Hematopoietic multipotent progenitor cell treated with erythropoietin and hydrocortisone succinate and interleukin-3 and kit ligand, for 8 days (in vitro differentiated cells): ENCODE results near the gene PFKFB2.

Source experiments
- DNase-seq: peaks from one replicate; pipeline ENCODE4 v3.0.0-alpha.2; 2015

PFKFB2 gene

DNA sequence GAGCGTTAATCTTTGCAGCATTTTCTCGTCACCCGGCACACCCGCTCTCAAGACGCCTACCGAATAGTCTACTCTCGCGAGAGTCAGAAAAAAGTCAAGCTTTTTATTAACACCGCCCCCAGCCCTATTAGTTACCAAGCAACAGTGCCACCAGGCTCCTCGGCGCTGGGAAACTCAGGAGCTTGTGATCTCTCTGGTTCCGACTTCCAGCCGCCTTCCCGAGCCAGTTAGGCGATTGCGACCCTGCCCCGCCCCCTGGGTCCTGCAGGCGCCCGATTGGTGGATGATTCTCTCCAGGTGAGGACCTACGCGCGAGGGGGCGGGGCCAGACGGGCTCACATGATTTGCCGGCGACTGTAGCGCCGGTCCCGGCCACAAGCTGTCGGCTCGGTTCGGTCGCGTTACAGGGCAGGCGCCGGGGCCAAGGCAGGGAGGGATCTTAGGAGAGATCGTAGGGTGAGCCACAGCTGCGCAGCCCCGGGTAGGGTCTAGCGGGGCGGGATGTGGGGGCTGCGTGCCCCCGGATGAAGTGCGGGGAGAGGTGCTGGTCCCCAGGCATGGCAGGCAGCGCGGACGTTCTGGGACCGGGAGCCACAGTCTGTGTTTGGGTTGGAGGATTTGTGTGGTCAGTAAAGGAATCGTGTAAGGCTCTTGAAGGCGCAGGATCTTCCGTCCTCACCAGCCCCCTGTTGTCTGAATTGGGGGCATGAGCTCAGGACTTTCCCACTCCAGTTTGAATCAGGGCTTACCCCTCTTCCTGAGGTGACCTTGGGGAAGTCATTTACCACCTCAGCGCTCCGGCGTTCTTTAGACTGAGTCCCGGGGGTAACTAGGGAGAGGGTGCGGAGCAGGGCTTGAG lies at the start of gene PFKFB2:
PFKFB2 (plus strand) TSS at position 365 of the 859 bp plus-strand sequence. CDS start 1,443 bp downstream, outside the sequence.
- DNase-seq, result peak; percentile 95

- peak; percentile 76 for DNase-seq
These were observed 47.9 kb upstream of the PFKFB2 start for GRCh38 chr1:207004931-207005830.

DNA sequence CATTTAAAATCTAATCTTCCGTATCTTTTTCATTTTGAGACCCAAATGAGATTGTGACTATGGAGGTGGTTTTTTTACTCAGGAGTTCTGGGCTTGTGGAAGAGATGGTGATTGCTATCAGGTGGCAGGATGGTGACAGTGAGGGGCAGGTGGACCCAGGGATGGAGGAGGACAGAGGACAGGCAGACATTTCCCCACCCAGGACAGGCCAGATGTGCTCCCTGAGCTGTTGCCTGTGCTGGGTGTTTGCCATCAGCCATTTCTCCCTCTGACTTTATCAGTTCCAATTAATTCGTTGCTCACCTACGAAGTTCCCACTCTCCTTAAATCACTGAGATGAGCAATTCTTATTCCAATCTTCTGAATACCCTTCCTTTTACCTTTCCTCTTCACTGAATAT lies 47.0 kb upstream of the PFKFB2 start:
- DNase-seq, result no peak

GRCh38 chr1:207006914-207007313 lies 46.2 kb upstream of the PFKFB2 start:
- DNase-seq, result no peak

DNA sequence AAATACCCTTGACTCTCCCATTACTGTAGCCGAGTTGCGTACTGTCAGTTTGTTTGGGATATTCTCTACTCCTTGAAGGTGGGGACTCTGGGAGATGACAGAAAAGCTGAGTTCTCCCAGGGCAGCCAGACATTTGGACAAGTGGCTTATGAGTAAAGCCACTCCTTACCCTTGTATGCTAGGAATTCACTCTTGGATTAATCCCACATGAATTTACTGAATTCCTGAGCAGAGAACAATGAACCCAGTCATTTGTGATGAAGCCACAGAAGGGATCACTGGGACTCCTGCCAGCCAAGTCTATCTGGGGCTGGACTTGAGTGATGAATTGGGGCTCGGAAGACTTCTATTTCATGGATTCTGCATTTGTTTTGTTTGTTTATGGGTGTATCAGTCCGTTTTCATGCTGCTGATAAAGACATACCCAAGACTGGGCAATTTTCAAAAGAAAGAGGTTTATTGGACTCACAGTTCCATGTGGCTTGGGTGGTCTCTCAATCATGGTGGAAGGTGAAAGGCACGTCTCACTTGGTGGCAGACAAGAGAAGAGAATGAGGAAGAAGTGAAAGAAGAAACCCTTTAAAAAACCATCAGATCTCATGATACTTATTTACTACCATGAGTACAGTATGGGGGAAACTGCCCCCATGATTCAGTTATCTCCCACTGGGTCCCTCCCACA lies 45.6 kb upstream of the PFKFB2 start:
- no peak for DNase-seq

GRCh38 chr1:207009182-207009850 lies 43.8 kb upstream of the PFKFB2 start:
- no peak for DNase-seq

DNA sequence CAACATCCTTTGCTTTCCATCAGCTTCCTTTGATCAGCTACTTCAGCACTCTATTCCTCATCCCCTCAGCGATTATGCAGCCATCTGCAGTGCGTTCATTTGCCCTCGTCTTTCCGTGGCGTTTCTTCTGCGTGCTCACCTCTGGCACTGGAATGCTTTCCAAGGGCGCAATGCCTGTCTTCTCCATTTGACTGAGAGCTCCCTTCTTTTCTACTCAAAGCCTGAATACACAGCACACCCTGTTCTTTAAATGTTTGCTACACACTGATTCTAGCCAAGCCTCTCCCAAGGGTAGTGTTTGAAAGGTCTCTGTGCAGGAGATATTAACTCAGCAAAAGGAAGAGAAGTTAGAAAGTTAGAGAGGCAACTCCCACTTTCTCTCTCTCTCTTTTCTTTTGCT lies 43.1 kb upstream of the PFKFB2 start:
- DNase-seq, result no peak

DNA sequence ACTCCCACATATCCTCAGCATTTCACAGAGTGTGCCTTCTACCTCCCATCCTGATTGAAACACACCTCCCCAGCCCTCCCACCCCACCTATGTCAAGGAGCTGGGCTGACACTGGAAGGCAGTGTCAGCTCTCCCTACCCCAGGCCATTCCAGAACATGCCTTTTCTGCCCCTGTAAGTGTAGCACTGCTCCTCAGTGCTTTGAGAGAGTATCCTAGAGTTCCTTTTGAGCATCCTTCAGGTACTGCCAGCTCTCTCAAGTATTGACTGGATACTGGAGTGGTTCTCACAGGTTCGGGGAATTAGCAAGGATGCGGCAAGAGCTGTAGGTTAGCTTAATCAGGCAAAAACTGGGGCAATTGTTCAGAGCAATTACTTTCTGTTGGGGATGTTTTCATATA lies 42.3 kb upstream of the PFKFB2 start:
- no peak for DNase-seq

DNA sequence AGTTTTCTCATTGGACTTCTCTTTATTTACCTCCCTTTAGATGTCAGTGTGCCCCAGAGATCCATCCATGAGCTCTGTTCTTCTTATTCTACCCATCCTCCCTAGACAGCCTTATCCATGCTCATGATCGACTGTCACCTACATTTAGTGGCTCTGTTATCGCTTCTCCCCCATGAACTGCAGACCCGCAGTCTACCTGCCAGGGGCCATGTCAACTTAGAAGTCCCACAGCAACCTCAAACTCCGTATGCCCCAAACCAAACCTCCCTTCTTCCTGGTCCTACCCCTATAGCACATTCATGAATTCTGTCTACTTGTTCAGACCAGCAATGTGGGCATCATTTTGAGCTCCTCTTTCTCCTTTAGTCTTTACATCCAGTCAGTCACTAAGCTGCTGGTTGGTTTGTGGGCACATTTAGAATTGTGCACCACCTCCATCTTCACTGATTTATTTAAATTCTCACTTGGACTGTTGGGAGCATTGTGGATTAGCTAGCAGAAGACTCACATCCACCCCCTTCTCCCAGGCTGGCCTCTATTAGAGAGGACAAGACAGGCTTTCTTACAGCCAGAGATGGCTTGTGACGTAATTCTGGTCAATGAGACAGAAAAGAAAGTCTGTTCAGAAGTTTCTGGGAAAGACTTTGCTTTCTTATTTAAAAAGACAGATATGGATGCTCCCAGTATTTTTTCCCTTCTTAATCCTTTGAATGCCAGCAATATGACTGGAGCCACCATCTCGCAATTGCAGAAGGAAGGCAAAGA lies 39.6 kb upstream of the PFKFB2 start:
- no peak for DNase-seq

- DNase-seq, result no peak
These were observed 38.3 kb upstream of the PFKFB2 start for GRCh38 chr1:207014728-207015127.

- DNase-seq, result no peak
These were observed 37.3 kb upstream of the PFKFB2 start for GRCh38 chr1:207015791-207016190.

- peak; percentile 70 for DNase-seq
These were observed 35.2 kb upstream of the PFKFB2 start for GRCh38 chr1:207017615-207018559.

DNA sequence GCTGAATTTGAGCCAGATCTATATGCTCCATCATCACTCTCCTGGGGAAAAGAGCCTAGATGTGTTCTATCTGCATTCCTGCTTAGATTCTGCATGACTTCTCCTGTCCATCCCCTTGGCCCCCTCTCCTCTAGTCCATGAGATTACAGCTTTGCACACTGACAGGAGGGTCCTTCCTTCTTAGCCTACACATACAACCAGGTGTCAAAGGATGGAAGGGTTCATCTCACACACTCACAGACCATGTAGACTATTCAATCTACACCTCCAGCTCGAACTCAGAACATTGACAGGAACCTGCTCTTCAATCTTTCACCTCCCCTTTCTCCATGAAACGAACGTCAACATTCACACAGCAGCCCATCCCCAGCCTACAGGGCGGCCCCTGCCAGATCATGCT lies 34.4 kb upstream of the PFKFB2 start:
- DNase-seq, result no peak

- DNase-seq, result no peak
These were observed 33.9 kb upstream of the PFKFB2 start for GRCh38 chr1:207019161-207019560.

GRCh38 chr1:207019661-207020060 lies 33.4 kb upstream of the PFKFB2 start:
- DNase-seq, result no peak

- peak; percentile 36 for DNase-seq
These were observed 32.9 kb upstream of the PFKFB2 start for GRCh38 chr1:207020065-207020708.

GRCh38 chr1:207020709-207021107 lies 32.4 kb upstream of the PFKFB2 start:
- DNase-seq, result no peak

DNA sequence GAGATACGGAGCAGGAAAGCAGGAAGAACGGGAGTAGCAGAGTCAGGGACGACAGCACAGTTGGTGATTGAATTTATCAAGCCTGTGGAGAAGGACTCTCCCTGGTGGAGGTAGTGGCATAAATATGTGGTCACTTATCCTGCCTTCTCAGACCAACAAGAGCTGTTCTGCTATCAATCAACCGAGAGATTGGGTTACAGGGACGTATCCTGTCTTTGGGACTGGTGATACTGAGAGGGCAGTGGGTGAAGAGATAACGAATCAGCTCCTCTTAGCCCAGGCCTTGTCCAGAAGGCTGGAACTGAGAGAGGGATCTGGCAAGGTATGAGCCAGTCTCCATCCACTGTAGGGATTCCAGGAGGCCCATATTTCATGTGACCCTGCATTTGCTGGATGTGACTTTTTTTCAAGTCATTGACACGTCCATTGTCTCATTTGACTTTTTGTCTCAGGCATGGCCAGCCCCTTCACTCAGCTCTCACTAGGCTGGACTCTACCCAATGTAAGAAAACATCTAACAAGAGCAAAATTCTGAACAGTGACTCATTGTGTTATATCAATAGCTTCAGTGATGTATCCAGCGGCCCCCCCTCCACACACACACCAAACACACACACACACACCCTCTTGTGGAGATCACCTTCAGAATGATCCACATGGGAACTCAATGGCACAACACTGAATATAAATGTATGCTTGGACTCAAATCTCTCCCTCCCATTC lies 31.8 kb upstream of the PFKFB2 start:
- peak; percentile 94 for DNase-seq

DNA sequence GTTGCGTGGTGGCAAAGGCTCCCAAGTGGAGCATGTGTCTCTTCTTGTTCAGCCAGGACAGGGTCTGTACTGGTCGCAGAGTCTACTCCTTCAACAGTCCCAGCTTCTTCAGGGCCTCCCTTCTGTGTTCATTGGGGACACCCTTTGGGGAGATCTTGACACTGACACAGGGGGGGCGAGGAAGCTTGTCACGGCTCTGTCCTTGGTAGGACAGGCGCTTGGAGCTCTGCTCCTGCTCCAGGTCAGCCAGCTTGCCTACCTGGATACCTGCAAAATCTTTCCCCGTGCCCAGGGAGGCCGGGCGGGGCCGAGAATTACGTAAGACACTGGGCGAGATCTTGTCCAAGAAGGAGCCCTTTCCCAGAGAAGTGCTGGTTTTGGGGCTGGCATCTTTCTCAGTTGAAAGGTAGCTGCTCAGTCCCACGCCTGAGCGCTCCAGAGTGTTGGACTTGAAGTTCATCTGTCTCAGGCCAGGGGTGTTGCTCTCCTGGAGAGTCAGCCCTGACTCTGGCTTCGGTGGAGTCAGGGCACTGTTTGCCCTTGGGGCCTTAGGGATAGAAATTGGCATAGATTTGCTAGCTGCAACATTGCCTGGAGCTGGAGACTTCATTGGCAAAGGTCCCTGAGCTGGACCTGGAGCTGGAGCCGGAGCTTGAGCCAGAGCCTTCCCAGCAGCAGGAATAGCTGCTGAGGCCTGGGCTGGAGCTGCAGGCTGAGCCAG lies 31.0 kb upstream of the PFKFB2 start:
- DNase-seq, result no peak
